MCF 10A (cell line): ENCODE results near the gene RGS11. TPM values are rescaled to one million over a fixed set of nuclear protein-coding genes. Genes with fewer than 3 reads are reported as not detected.

Source experiments
- BruUV-seq: library from RNA; stranded (reverse); fragments of 400-500 nt; replicated peaks from 2 replicates; lab custom pipeline; 2021; lab: Mats Ljungman, UMichigan
- CTCF ChIA-PET: fragments of 300-600 bp; sonication (Branson Sonifier 250); formaldehyde crosslinking; extraction: SDS; loops from one replicate; lab custom pipeline; 2021; ENCODE audit warnings: antibody characterized with exemption, inconsistent platforms; lab: Yijun Ruan, JAX
- POLR2A ChIA-PET: fragments of 300-600, 350-650 bp; sonication (Branson Sonifier 250); formaldehyde crosslinking; extraction: SDS; loops from one replicate; lab custom pipeline; 2020; ENCODE audit warnings: antibody characterized with exemption, inconsistent platforms; lab: Yijun Ruan, JAX
- DNase-seq: peaks from one replicate; pipeline ENCODE4 v3.0.0-alpha.2; 2018; ENCODE audit not compliant: unreplicated experiment
- H3K27ac Mint-ChIP-seq: one replicate; pipeline ENCODE4 v1.8.0; 2022; ENCODE audit warnings: mild to moderate bottlenecking, low read depth, mixed read lengths; ENCODE audit not compliant: unreplicated experiment
- H3K27me3 Mint-ChIP-seq: one replicate; pipeline ENCODE4 v1.8.0; 2022; ENCODE audit warnings: mixed read lengths; ENCODE audit not compliant: insufficient read depth, unreplicated experiment
- H3K36me3 Mint-ChIP-seq: one replicate; pipeline ENCODE4 v1.8.0; 2022; ENCODE audit warnings: mild to moderate bottlenecking, moderate library complexity, mixed read lengths; ENCODE audit not compliant: insufficient read depth, unreplicated experiment
- H3K4me1 Mint-ChIP-seq: one replicate; pipeline ENCODE4 v1.8.0; 2022; ENCODE audit warnings: mixed read lengths; ENCODE audit not compliant: insufficient read depth, unreplicated experiment
- H3K4me3 Mint-ChIP-seq: one replicate; pipeline ENCODE4 v1.8.0; 2022; ENCODE audit warnings: mild to moderate bottlenecking, moderate library complexity, mixed read lengths; ENCODE audit not compliant: unreplicated experiment
- H3K9me3 Mint-ChIP-seq: one replicate; pipeline ENCODE4 v1.8.0; 2022; ENCODE audit warnings: mixed read lengths; ENCODE audit not compliant: unreplicated experiment
- intact Hi-C: fragments of 100-400 bp; cut with micrococcal nuclease; formaldehyde crosslinking; loops from 2 replicates; pipeline ENCODE4 v1.14.1; 2022
- total RNA-seq: library from RNA; stranded (reverse); gene quantifications from 2 replicates; pipeline ENCODE4 v1.2.3, GENCODE V29; 2022
- TF ChIP-seq, protein P1 (sequence below): fragments of 200-600 bp; IDR thresholded peaks from one replicate; pipeline ENCODE4 v1.8.0; 2022; ENCODE audit warnings: antibody characterized with exemption, mild to moderate bottlenecking; ENCODE audit not compliant: unreplicated experiment

RGS11 gene
- total RNA-seq, 1 experiment from 2014 or later, result 1.7 TPM

DNA sequence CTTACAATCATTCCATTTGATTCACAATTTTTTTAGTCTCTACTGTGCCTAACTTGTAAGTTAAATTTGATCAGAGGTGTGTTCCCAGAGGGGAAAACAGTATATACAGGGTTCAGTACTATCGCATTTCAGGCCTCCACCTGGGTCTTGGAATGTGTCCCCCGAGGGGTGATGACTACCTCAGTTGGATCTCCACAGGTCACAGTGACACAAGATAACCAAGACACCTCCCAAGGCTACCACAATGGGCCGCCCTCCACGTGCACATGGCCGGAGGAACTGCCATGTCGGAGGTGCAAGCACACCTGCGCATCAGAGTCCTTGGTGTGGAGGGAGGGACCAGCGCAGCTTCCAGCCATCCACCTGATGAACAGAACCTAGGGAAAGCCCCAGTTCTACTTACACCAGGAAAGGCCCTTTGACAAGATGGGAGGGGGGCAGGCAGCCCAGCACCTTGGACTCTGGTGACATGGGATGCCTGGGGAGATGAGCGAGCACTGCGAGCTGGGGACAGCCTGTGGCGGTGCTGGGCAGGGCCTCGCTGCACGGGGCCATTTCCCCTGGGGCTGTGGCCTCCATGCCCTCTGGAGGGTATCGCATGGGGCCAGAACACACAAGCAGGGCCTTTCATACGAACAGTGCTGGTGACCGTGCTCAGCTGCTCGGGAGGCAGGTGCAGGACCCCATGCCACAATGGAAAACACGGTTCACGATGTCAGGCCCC lies 41.2 kb upstream of the RGS11 start:
- intact Hi-C loops, result no loop called here
- peaks cover 27% of the 10 kb centered on the region for H3K36me3 Mint-ChIP-seq
- ChIA-PET POLR2A (interaction anchor here (0.5 to 1.2 kb wide), 2 partner anchors 29 to 82 kb away, joined by 3 read pairs; no protein-coding TSS in a partner anchor), CTCF (no interaction called here)
- TF ChIP-seq, protein P1, sequence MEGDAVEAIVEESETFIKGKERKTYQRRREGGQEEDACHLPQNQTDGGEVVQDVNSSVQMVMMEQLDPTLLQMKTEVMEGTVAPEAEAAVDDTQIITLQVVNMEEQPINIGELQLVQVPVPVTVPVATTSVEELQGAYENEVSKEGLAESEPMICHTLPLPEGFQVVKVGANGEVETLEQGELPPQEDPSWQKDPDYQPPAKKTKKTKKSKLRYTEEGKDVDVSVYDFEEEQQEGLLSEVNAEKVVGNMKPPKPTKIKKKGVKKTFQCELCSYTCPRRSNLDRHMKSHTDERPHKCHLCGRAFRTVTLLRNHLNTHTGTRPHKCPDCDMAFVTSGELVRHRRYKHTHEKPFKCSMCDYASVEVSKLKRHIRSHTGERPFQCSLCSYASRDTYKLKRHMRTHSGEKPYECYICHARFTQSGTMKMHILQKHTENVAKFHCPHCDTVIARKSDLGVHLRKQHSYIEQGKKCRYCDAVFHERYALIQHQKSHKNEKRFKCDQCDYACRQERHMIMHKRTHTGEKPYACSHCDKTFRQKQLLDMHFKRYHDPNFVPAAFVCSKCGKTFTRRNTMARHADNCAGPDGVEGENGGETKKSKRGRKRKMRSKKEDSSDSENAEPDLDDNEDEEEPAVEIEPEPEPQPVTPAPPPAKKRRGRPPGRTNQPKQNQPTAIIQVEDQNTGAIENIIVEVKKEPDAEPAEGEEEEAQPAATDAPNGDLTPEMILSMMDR, result no peak
- H3K27me3 Mint-ChIP-seq, result no peaks in the 10 kb centered on the region
- no peaks in the 10 kb centered on the region for H3K9me3 Mint-ChIP-seq
- H3K4me3 Mint-ChIP-seq, result no peak overlapping the region
- no peak for DNase-seq
- H3K4me1 Mint-ChIP-seq, result no peaks in the 10 kb centered on the region
- BruUV-seq, result no TSS peak
- H3K27ac Mint-ChIP-seq, result no peak overlapping the region

DNA sequence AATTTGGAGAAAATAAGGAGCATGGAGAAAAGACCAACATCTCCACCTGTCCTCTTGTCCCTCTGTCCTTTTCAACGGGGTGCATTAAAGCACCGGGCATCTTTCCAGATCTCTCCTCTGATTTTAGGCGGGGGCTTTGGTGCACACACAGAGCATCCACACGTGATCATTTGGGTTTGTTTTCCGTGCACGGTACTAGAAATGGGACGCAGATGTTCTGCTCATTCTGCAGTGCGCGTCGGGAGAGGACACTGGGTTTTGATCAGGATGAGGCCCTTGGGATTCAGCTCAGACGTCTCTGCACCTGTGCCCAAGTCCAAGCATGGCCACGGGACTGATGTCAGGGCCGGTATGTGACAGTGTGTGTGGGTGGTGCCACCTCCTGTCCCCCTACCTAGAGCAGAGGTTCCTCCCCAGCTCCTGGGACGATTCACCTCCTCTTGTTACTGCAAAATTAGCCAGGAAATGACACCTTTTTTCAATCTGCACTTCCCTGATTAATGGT lies 39.1 kb upstream of the RGS11 start:
- Mint-ChIP-seq H3K27ac (no peak overlapping the region), H3K4me1 (no peaks in the 10 kb centered on the region), H3K27me3 (no peaks in the 10 kb centered on the region), H3K36me3 (peaks cover 19% of the 10 kb centered on the region), H3K9me3 (no peaks in the 10 kb centered on the region), H3K4me3 (no peak overlapping the region)
- intact Hi-C loops, result no loop called here
- DNase-seq, result no peak
- ChIA-PET CTCF (interaction anchor here (0.7 kb wide), 1 partner anchor 48 kb away, joined by 3 read pairs; no protein-coding TSS in a partner anchor), POLR2A (no interaction called here)
- BruUV-seq, result no TSS peak
- TF ChIP-seq, protein P1, result no peak

DNA sequence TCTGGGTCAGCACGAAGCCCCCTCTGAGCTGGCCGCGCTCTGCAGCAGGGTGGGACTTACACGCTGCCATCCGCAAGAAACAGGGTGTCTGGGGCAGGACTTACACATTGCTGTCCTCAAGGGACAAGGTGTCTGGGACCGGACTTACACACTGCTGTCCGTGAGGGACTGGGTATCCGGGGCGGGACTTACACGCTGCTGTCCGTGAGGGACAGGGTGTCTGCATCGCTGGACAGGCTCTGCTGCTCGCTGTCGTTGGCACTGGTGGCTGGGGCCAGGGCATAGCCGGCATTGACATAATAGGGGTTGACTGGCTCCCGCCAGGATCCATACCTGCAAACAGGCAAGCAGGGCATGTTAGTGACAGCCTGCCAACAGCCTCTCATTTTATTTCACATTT lies 38.6 kb upstream of the RGS11 start:
- TF ChIP-seq, protein P1, result no peak
- no TSS peak for BruUV-seq
- ChIA-PET CTCF (no interaction called here), POLR2A (no interaction called here)
- no peaks in the 10 kb centered on the region for H3K4me1 Mint-ChIP-seq
- no peak overlapping the region for H3K27ac Mint-ChIP-seq
- H3K4me3 Mint-ChIP-seq, result no peak overlapping the region
- intact Hi-C loops, result no loop called here
- H3K27me3 Mint-ChIP-seq, result no peaks in the 10 kb centered on the region
- H3K36me3 Mint-ChIP-seq, result peaks cover 19% of the 10 kb centered on the region
- no peaks in the 10 kb centered on the region for H3K9me3 Mint-ChIP-seq
- no peak for DNase-seq

DNA sequence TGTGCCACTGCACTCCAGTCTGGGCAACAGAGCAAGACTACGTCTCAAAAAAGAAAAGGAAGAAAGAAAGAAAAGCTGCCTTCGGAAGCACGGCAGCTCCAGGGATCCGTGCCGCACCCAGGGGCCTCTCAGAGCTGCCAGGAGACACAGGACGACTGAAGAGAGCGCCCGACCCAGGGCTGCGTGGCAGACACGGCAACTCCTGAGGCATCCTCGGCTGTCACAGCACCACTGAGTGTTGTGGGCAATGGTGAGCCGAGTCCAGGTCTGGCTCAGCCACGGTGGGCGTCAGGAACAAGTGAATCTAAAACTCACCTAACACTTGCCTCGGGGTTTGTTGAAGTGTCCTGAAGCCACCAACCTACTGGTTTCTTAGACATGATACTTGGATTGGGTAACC lies 36.0 kb upstream of the RGS11 start:
- Mint-ChIP-seq H3K9me3 (no peaks in the 10 kb centered on the region), H3K4me3 (no peak overlapping the region), H3K27me3 (no peaks in the 10 kb centered on the region), H3K36me3 (peaks cover 12% of the 10 kb centered on the region), H3K27ac (no peak overlapping the region), H3K4me1 (no peaks in the 10 kb centered on the region)
- POLR2A ChIA-PET, result interaction anchor here (0.7 kb wide), 2 partner anchors 21 to 1842 kb away, joined by 3 to 6 read pairs; no protein-coding TSS in a partner anchor
- intact Hi-C loops, result no loop called here
- TF ChIP-seq, protein P1, result no peak
- CTCF ChIA-PET, result no interaction called here
- DNase-seq, result no peak
- no TSS peak for BruUV-seq
